Measurements from ENCODE around the gene WDR70.

DNA sequence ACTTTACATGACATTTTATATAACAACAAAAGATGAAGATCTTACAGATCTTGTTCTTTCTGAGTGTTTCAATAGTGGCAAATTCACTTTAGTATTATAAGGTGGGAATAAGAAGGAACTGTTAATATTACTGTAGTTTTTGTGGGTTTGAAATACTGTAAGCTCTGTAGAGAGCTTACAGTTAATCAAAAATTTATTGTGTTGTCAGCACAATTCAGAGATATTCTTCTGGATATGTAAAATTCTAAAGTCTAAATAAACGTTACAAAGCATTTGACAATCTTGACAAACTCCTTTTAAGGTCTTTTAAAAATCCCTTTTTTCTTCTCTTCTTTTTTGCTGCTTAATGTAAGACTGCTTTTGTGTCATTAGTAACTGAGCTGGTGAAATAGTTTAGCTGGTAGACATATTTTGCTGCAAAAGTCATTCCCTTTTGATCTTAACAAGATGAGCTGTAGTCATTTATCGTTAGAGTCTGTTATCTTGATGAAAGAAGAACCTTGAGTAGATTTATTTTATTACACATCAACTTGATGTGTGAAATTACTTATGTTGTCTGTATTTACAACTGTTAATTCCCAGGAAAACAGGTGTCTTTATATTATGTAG lies 186.0 kb downstream of the WDR70 start:
- TF ChIP-seq CTCF (IDR thresholded peaks at IDR 0.05) (no peak), POLR2A (IDR thresholded peaks at IDR 0.05) (no peak)

All from uterus (tissue), 2 donors.